MV-4-11 (cell line): Measurements from ENCODE around the gene GNB1L.

Experiments used
- DNase-seq: peaks from one replicate; lab custom pipeline; 2025; lab: John Stamatoyannopoulos, UW

GNB1L gene

GRCh38 chr22:19775496-19776325, 79.0 kb downstream of the GNB1L start:
- DNase-seq = no peak

- no peak for DNase-seq
These were observed 80.0 kb downstream of the GNB1L start for GRCh38 chr22:19774628-19775027.

GRCh38 chr22:19773470-19774040, 81.1 kb downstream of the GNB1L start:
- no peak for DNase-seq

- DNase-seq = peak; percentile 61
These were observed 81.8 kb downstream of the GNB1L start for GRCh38 chr22:19772673-19773469.

- DNase-seq = no peak
These were observed 82.3 kb downstream of the GNB1L start for GRCh38 chr22:19772422-19772672.

- DNase-seq = no peak
These were observed 84.1 kb downstream of the GNB1L start for GRCh38 chr22:19770349-19771220.

- DNase-seq = no peak
These were observed 85.3 kb downstream of the GNB1L start for GRCh38 chr22:19769393-19769715.

- DNase-seq = no peak
These were observed 87.0 kb downstream of the GNB1L start for GRCh38 chr22:19767427-19768341.

GRCh38 chr22:19766511-19767426, 87.9 kb downstream of the GNB1L start:
- DNase-seq = peak; percentile 88

- DNase-seq = no peak
These were observed 88.5 kb downstream of the GNB1L start for GRCh38 chr22:19766240-19766510.

- DNase-seq = peak; percentile 70
These were observed 89.0 kb downstream of the GNB1L start for GRCh38 chr22:19765477-19766239.

- DNase-seq = no peak
These were observed 89.8 kb downstream of the GNB1L start for GRCh38 chr22:19764636-19765476.

GRCh38 chr22:19764299-19764593, 90.4 kb downstream of the GNB1L start:
- DNase-seq = no peak

- no peak for DNase-seq
These were observed 91.0 kb downstream of the GNB1L start for GRCh38 chr22:19763458-19764298.

GRCh38 chr22:19762568-19763457, 91.9 kb downstream of the GNB1L start:
- no peak for DNase-seq

- DNase-seq = peak; percentile 23
These were observed 92.7 kb downstream of the GNB1L start for GRCh38 chr22:19761725-19762567.
